GM21825 (cell line): ENCODE measurements around the gene LIMA1.
A peak's percentile ranks its signal among the peaks of the same experiment; 100 is the strongest.
"Not testable (repeated sequence)": the region's sequence is repeated elsewhere in the genome, so short reads cannot be mapped to it uniquely, and the experiment has no call there.

ENCODE experiments used
- ATAC-seq: cut with Tn5 transposase; IDR thresholded peaks from one replicate; pipeline ENCODE4 v1.9.1; 2021; ENCODE audit warnings: mild to moderate bottlenecking, moderate library complexity; ENCODE audit not compliant: unreplicated experiment

Gene LIMA1

DNA sequence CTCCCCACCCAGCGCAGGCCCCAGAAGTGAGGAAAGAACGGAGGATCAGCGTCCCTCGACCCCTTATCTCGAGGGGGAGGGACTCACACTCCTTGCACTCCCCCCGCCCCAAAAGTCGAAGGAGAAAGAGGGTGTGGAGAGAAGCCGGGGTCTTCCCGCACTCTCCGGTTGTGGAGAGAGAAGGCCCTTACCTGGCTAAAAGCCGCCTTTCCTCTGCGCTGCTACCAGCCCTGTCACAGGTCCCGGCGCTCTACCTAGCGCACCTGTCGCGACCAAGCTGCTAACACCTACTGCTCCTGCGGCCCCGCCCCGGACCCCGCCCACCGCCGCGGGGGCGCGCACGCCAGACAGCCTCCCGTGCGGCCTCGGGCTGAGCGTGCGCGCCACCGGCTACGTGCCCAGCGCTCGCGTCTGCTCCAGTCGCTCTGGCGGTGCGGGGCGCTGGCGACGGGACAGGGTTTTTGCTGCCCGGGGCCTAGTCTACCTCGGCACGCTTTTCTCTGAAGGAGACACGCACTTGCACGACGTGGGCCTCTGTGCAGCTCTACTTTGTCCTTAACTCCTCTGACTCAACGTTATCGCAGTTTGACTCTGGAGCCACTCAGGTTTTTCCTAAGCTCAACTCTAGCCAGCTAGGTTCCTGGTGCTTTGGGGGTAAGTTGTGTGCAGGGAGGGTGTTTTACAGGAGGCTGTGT is at the start of gene LIMA1:
TSS of gene LIMA1 (minus strand) at position 292 of the 695 bp plus-strand sequence. CDS start 34,769 bp downstream, outside the sequence.
- ATAC-seq = peak; percentile 94

DNA sequence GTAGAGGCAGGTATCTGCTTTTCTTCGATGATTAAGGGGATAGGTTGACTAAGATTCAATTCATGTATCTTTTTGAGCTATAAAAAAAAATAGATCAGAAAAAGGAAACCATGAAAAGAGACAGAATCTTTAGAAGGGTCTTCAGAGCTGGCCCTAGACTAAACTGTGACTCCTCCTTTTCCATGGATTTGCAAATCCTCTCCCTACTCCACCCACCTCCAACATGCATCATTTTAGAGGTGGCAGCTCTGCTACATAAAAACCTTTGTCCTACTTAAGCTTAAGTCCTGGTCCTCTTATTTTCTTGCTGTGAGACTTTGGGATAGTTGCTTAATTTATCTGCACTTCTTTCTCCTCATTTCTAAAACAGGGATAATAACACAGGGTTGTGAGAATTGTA is 48.4 kb upstream of the LIMA1 start:
- no peak for ATAC-seq

- ATAC-seq = not testable (repeated sequence)
These were observed 45.3 kb upstream of the LIMA1 start for GRCh38 chr12:50328664-50329063.

GRCh38 chr12:50326590-50327284 is 43.4 kb upstream of the LIMA1 start:
- no peak for ATAC-seq

- ATAC-seq = no peak
These were observed 42.6 kb upstream of the LIMA1 start for GRCh38 chr12:50325890-50326391.

- ATAC-seq = not testable (repeated sequence)
These were observed 41.5 kb upstream of the LIMA1 start for GRCh38 chr12:50324770-50325169.

DNA sequence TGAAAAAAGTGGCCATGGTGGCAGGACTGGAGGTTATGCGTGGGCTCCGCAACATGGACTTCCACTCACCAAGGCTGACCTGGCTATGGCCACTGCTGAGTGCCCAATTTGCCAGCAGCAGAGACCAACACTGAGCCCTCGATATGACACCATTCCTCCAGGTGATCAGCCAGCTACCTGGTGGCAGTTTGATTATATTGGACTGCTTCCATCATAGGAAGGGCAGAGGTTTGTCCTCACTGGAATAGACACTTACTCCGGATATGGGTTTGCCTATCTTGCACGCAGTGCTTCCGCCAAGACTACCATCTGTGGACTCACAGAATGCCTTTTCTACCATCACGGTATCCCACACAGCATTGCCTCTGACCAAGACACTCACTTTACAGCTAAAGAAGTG is 40.8 kb upstream of the LIMA1 start:
- ATAC-seq = not testable (repeated sequence)

GRCh38 chr12:50322206-50322605 is 38.9 kb upstream of the LIMA1 start:
- no peak for ATAC-seq

DNA sequence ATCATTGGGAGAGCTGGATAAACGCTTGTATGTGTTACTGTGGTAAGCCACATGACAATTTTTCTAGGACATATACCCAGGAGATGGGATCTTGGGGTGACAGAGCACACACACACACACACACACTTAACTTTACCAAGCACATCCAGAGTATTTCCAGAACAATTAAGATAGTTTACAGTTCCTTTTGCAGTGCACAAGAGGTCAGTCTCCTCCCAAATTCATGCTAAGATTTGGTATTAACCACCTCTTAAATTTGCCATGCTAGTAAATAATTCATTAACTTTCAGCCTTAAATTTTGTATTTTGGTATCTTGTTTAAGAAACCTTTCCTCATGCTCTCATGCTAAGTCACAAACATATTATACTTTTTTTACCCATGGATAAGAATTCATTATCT is 33.9 kb upstream of the LIMA1 start:
- ATAC-seq = no peak

GRCh38 chr12:50315803-50316202 is 32.5 kb upstream of the LIMA1 start:
- no peak for ATAC-seq

DNA sequence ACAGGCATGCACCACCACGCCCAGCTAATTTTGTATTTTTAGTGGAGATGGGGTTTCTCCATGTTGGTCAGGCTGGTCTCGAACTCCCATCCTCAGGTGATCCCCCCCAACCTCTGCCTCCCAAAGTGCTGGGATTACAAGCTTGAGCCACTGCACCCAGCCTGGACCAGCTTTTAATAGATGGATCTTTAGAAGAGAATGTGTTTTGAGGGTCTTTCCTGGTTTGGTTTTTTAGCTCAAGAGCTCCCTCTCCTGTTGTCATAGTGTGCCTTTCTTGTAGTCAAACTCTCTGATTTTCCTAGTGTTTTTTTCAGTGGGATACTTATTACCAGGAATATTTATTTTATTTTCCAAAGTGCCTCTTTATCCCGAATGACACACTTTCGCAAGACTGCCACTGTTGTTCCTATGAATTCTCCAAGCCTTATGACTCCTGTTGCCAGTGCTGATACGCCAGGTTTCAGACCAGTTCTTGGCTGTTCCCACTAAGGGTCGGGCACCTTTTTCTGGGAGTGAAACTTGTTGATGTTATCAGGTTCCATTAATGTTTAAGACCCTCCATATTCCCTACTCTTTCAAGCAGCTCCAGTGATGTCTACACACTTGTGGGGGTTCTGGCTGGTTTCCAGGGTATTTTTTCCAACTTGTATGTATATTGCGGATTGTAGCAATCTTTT is 31.5 kb upstream of the LIMA1 start:
- ATAC-seq = no peak

DNA sequence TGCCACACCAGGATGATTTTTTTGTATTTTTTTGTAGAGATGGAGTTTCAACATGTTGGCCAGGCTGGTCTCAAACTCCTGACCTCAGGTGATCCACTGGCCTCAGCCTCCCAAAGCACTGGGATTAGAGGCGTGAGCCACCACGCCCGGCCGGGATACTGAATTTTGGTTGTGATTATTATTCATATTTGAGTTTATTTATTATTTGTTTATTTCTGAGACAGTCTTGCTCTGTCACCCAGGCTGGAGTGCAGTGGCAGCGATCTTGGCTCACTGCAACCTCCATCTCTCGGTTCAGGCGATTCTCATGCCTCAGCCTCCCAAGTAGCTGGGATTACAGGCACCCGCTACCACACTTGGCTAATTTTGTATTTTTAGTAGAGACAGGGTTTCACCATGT is 30.7 kb upstream of the LIMA1 start:
- not testable (repeated sequence) for ATAC-seq

DNA sequence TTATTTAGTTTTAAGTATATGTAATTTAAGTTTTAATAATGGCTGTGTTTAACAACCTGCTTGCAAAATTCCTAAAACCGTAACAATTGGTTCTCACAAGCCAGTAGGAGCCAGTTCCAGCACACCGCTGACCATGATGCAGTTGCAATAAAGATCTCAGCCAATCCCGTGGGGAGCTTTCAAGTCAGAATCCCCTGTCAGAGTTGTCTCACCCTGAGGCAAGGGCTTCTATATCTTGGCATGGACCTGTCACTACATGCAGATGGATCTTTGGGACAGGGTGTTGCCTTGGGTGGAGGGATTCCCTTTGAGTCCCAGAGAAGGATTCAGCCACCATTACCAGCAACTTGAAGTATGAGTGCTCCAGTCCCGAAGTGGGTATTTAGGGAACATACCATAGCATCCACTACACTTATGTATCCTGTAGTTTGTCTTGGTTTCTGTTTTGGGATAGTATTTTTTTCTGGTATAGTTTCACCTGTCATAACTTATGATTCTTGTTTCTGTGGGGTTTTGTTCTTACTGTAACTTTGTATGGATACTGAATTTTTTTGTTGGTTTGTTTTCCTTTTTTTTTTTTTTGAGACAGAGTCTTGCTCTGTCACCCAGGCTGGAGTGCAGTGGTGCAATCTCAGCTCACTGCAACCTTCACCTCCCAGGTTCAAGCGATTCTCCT is 30.1 kb upstream of the LIMA1 start:
- no peak for ATAC-seq

DNA sequence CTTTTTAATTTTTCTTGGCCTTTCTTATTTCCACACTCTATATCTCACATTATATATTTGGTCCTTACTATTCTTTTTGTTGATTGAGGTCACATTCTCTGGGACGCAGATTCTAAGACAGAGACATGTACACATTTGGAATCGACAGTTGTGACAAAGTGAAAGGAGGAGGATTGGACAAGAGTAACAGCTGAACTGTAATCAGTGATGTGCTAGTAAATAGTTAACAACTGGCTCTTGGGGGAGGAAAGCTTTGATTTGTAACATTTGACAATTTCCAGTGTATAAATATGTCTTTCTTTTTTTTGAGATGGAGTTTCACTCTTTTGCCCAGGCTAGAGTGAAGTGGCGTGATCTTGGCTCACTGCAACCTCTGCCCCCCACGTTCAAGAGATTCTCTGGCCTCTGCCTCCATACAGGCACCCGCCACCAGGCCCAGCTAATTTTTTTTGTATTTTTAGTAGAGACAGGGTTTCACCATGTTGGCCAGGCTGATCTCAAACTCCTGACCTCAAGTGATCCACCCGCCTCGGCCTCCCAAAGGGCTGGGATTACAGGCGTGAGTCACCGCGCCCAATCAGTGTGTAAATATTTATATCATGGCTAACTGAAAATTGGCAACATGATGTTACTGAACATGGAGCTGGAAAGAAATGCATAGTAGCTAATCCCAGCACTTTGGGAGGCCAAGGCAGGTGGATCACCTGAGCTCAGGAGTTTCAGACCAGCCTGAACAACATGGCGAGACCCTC is 28.7 kb upstream of the LIMA1 start:
- not testable (repeated sequence) for ATAC-seq

DNA sequence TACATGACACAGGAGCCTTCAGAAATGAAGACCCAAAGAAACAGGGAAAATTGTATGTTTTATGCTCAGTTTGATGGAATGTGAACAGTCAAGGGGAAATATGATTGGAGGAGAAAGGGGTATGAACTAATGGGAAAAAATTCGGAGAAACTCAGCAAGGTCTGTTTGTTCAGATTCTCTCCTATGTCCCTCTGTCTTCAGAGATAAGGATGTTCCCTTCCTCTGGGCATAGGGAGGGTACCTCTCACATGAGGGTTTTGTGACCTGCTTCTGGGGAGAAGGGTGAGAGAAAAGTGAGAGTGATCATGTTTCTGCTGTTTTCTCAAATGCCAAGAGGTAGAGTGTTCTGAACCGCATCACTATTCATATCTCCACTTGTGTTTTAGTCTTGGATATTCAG is 26.6 kb upstream of the LIMA1 start:
- ATAC-seq = no peak

DNA sequence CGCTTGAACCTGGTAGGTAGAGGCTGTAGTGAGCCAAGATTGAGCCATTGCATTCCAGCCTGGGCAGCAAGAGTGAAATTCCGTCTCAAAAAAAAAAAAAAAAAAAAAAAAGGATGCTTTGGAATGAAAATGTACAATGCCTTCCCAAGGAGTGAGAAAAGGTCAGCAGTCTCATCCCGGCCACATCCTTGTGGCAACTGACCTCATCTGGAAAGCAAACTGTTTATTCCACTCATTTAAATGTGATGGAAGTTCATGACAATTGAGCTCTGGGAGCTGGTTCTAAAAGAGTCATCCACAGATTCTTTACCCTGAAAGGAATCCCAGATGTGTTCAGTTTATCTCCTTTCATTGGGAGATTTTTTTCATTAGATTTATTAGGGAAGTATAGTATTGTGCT is 19.4 kb upstream of the LIMA1 start:
- no peak for ATAC-seq

DNA sequence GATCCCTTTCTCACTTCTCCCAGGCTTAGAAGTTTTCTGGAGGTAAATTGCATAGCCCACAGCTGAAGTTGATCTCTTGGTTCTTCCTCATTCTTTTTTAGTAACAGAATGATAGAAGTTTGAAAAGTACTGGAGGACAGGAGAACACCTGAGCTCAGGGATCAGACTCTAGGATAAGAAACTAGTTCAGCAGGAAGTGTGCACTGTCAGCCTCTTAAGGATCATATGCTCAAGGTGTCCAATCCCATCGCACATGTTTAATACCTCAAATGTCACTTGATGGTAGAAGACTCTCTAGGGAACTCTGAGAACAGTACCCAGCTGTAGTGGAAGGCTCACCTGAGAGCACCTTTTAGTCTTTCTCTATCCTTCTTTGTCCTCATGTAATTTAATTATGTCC is 14.7 kb upstream of the LIMA1 start:
- no peak for ATAC-seq

GRCh38 chr12:50297027-50297426 is 13.7 kb upstream of the LIMA1 start:
- ATAC-seq = no peak

DNA sequence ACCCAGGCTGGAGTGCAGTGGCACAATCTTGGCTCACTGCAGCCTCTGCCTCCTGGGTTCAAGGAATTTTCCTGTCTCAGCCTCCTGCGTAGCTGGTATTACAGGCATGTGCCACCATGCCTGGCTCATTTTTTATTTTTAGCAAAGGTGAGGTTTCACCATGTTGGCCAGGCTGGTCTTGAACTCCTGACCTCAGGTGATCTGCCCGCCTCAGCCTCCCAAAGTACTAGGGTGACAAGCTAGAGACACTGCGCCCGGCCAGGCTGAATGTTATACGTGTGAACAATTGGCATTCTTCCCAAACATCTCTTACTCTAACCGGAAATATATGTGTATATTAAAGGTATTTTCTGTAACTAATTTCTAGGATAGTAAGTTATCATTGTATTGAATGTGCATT is 13.2 kb upstream of the LIMA1 start:
- ATAC-seq = no peak

- no peak for ATAC-seq
These were observed 8.1 kb upstream of the LIMA1 start for GRCh38 chr12:50291377-50291776.
